GM12872 (cell line): ENCODE data around the gene GAN.

Experiments
- TF ChIP-seq, protein P1 (sequence below): IDR thresholded peaks from 3 replicates; pipeline ENCODE4 v1.5.1; 2011; ENCODE audit warnings: low read depth, mild to moderate bottlenecking, low read length, moderate library complexity; ENCODE audit not compliant: insufficient read depth

Gene GAN

DNA sequence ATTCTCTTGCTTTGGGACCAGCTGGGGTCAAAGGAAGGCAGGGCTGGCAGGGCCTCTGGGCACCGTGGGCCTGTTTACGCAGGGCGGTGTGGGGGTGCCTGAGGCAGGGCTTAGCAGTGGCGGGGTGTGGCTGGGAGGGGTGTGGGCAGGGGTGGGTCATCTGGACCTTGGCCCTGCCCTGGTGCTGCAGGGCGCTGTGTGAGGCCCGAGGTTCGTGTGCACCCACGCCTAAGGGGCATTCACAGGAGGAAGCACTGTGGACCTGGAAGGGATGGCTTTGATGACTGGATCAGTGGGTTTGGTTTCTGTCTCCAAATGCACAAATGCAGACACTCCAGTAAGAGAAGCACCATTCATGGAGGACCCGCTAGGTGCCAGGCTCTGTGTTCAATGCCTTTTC lies 39.0 kb upstream of the GAN start:
- TF ChIP-seq, protein P1, sequence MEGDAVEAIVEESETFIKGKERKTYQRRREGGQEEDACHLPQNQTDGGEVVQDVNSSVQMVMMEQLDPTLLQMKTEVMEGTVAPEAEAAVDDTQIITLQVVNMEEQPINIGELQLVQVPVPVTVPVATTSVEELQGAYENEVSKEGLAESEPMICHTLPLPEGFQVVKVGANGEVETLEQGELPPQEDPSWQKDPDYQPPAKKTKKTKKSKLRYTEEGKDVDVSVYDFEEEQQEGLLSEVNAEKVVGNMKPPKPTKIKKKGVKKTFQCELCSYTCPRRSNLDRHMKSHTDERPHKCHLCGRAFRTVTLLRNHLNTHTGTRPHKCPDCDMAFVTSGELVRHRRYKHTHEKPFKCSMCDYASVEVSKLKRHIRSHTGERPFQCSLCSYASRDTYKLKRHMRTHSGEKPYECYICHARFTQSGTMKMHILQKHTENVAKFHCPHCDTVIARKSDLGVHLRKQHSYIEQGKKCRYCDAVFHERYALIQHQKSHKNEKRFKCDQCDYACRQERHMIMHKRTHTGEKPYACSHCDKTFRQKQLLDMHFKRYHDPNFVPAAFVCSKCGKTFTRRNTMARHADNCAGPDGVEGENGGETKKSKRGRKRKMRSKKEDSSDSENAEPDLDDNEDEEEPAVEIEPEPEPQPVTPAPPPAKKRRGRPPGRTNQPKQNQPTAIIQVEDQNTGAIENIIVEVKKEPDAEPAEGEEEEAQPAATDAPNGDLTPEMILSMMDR, result no peak

DNA sequence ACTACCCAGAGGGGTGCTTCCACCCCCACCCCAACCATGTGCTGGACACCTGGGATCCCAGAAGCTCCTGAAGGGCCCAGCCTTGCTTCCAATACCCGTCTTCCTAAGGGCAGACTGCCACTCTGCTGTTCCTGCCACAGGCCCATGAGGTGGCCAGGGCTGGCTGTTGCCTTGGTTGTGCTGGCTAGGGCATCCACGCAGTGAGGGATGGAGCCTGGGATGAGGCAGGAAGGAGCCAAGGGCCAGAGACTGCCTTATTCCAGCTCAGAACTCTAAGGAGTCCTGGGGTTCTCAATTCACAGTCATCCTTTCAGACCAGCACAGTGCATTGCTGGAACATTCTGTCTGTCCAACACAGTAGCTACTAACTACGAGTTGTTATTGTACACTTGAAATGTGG lies 38.4 kb upstream of the GAN start:
- TF ChIP-seq, protein P1, result no peak

DNA sequence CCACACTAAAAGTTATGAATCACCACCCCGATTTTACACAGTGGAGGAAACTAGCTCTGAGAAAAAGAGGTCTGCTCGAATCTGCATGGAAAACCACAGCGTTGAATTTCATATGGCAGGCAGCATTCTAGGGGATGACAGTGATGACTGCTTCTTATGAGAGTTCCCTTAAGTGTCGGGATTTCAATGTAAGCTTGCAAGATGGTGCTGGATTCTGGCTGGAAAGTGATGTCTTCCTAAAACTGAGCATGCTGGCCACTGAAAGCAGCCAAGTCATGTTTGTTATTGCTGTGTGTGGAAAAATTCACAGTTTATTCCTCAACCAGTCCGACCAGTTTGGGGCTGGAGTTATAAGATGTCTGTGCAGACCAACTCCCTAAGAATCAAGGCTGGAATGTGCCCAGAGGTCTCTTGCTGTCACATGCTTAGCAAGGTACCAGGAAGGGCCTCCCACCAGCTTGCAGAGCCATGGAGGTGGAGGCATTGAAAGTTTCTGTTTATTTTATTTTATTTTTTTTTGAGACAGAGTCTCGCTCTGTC lies 37.2 kb upstream of the GAN start:
- TF ChIP-seq, protein P1, result no peak

DNA sequence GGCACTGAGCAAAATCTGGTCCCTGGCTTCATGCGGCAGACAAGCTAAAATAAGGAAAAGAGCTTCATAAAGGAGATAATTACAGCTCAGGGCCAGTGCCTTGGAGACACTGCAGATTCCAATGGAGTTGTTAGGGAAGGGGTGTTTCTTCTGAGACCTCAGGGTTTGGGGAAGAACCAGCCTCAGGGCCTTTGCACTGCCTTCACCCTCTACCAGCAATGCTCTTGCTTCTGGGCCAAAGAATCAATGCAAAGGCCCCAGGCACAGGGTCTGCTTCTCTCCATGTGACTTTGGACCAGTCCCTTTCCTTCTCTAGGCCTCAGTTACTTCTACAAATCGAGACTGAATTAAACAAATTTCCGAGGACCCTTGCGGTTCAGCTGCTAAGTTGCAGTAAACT lies 36.2 kb upstream of the GAN start:
- TF ChIP-seq, protein P1, result no peak

DNA sequence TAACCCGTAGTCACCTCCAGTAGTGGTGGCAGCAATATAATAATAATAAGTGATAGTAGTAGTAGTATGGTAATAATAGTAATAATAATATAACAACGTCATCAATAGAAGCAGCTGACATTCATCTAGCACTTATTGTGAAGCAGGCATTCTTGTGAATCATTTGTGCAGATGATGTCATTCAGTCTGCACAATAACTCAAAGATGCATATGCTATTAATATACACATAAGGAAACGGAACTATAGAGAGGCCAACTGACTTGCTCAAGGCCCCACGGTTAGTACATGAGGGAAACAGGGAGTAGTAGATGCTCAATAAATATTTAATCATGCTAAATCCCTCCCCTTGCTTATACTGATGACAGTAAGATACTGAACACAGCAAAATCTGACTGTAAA lies 35.4 kb upstream of the GAN start:
- TF ChIP-seq, protein P1, result no peak

DNA sequence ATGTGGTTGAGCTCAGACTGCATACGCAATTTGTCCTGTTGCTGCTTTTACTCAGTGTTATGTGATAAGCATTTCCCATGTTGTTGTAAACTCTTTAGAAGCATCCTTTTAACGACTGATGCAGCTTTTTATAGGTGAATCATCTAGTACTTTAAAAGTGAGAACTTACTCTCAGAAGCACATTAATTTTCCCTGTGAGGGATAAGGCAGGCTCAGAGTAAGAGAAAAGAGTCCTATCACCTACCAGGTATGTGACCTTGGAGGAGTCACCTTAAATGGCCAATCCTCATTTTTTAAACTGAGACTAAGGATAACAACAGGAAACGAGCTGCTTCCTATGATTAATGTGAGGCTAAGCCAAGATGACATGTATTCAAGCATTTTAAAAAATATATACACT lies 34.4 kb upstream of the GAN start:
- TF ChIP-seq, protein P1, result no peak

DNA sequence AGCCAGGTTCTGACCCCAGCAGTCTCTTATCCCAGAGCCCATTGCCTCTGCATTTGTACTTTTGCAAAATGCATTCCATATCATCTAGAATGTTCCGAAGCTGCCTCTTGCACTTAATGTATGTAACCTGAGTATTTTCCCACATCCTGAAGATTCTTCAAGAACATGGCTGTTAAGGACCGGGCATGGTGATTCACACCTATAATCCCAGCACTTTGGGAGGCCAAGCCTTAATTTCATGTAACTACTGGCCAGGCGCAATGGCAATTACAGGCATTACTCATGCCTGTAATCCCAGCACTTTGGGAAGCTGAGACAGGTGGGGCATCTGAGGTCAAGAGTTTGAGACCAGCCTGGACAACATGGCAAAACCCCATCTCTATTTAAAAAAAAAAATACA lies 31.7 kb upstream of the GAN start:
- TF ChIP-seq, protein P1, result no peak

DNA sequence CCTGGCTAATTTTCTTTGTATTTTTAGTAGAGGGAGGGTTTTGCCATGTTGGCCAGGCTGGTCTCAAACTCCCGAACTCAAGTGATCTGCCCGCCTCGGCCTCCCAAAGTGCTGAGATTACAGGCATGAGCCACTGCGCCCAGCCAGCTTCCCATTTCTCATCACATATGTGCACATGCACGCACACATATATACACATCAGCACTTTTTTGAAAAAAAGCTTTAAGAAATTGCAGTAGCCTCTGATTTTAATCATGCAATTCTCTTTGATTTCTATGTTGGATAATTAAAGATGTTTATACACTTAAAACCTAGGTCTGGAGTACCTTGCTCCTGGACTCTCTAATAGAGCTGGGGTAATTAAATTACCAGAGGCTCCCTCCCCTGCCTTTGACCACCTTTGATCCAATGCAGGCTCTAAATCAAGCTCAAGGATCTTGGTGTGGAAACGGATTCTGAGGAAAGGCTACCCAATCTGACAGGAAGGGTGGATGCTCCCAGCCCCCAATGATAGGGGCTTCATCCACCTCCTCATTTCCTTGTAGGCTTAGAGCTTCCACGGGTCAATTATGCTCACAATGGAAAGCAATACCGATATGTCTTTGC lies 29.7 kb upstream of the GAN start:
- TF ChIP-seq, protein P1, result no peak
